NCI-H1694 (cell line): ENCODE results near the gene IQCH.
A peak's percentile ranks its signal among the peaks of the same experiment; 100 is the strongest.

Experiments used
- DNase-seq: peaks from one replicate; lab custom pipeline; 2025; lab: John Stamatoyannopoulos, UW

The IQCH gene

GRCh38 chr15:67534360-67534759 is 279.8 kb downstream of the IQCH start:
- no peak for DNase-seq

DNA sequence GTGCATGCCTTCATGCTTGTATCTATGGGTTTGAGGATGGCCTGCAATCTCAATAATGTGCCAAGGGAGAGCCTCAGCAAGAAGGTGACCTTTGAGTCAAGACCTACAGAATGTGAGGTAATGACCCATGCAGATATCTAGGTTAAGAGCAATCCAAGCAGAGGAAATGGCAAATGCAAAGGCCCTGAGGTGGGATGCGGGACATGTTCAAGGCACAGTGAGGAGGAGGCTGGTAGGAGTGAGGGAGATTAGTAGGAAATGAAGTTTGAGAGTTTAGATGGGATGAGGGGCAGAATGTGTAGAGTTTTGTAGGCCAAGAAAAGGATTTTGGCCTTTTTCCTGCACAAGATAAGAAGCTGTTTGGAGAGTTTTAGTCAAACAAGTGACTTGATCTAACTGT is 283.2 kb downstream of the IQCH start:
- DNase-seq: no peak

DNA sequence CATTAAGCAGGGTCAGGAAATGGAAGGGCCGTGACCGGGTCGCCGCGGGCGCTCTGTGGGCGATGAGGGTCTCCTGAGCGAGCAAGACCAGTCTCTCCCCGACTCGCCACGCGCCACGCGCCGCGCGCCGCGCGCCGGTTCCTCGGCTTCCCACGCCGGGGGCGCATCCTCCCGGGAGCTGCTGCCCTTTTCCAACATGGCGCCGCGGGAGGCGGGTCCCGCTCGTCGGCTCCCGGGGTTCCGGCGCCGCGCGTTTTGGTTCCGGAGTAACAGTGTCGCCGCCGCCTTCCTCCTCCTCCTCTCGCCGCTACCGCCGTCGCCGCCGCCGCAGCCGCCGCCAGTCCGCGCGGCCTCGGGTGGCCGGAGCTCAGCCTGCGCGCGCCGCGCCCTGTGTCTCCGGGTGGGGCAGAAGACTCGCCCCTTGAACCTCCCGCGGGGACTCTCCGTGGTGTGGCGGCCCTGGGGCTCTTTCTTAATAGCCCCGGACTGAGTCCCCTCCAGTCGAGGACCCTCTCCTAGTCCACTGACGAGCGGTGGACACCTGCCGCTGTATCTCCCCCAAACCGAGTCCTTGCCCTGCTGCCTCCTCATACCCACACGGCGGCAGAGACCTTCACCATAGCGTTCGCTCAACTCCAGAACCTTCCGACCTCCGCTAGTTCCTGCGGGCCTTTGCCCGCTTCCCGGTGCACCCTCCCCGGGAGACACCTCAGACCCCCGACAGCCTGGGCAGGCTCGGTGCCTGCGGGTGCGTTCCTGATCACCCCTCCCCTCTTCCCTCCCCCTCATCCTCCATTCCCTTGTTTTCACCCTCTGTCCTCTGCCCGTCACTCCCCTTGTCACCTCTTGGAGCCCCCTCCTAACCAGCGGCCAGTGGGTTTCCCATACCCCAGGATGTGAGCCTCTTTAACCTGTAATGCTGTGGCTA is 288.1 kb downstream of the IQCH start, which contains the start of gene MAP2K5:
Gene MAP2K5, plus strand, starts transcription at position 284 of the 928 bp plus-strand sequence. Its CDS starts 633 bp downstream, at position 917.
- peak; percentile 4 for DNase-seq

- no peak for DNase-seq
These were observed 288.7 kb downstream of the IQCH start for GRCh38 chr15:67543348-67543718.

DNA sequence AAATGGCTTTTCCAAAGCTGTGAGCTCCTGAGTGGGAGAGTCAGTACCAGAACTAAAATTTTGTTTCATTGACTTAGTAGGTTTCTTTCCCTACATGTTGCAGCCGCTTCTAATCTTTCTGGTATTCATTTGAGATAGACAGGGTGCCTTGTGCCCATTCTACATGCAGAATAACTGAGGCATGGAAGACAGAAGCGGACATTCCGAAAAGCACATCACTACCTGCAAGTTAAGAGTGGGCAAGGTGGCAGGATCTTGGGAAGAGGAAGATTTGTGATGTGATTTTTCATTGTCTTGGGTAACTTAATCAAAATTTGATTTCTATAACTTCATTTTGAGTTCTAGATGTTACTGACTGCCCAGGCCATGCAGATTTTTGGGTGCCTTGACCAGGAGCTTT is 289.9 kb downstream of the IQCH start:
- no peak for DNase-seq

DNA sequence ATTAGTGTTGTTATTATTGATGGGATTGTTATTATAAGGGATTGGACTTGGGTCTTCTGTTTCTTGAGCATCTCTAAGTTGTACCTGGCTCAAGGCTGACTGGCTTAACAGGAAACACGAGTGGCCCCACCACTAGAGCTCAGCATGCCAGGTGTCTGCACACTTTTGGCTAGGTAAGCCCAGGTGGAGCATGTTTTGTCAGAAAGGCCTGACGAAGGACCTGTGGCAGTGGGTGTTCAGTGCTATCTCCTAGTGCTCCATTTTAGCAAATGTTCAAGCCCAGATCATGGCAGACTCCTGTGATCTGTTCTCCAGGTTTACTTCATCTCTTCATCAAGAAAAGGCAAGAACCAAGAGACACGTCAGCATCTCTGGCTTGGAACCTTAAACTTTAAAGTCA is 291.3 kb downstream of the IQCH start:
- no peak for DNase-seq

- DNase-seq: no peak
These were observed 292.5 kb downstream of the IQCH start for GRCh38 chr15:67547064-67547463.

DNA sequence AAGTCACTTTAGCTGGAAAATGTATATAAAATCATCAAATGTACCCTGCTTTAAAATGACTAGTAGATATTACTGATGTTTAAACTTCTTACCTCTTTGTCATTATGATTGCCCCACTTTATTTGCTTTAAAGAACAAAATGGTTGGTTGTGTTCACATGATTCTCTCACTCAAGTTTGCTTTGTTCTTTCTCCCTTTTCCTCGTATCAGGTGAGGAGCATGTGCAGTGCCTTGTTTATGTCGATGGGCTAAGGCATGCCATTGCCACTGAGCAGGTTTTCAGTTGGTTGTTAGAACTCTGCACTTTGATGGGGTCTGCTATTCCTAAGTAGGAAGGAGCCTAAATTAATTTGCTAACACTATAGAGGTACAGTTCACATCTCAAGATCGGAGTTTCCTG is 293.2 kb downstream of the IQCH start:
- no peak for DNase-seq

DNA sequence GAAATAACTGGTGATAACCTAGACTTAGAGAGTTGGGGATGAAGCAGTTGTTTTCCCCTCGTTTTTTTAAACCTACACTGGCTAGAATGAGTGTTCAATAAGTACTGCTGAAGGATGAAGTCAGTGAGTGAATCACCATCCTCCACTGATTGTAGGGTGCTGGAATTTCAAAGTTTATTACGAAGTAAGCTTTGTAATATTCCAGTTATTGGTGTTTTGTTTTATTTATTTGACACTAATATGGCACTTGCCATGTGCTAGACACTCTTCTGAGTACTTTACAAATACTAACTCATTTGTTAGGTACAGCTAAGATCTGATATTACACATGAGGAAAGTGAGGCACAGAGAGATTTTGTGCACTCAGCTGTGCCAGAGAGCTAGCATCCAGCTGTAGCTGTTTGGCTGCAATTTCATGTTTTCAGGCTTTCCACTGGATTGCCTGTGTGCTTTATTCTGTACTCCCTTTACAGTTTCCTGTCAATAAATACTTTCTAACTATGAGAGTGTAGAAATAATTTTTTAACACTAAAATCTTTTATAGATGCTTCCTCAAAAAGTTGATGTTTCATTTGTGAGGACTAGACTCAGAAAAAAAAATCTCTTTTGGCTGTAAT is 293.8 kb downstream of the IQCH start:
- DNase-seq: no peak

- DNase-seq: no peak
These were observed 294.5 kb downstream of the IQCH start for GRCh38 chr15:67548862-67549651.

DNA sequence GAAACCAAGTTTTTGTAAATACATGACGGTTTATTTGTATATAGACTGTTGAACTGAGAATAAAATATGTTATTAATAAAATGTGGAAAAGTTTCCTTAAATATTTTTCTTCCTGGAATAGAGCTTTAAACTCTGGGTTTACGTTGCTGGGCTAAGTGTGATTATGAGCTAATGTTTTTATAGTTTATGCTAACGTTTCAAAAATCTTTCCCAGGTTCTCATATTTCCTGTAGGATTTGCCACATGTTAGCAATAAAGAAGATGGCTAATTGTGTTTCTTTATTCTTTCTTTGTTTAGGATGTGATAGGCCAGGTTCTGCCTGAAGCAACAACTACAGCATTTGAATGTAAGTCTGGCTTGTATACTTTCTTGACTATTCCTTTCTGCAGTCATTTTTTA is 295.1 kb downstream of the IQCH start:
- DNase-seq: no peak

- DNase-seq: no peak
These were observed 295.9 kb downstream of the IQCH start for GRCh38 chr15:67550522-67550921.

- DNase-seq: no peak
These were observed 296.7 kb downstream of the IQCH start for GRCh38 chr15:67551207-67551743.
